IMR-90 (cell line): Measurements from ENCODE around the gene NDOR1. TPM values are rescaled to one million over a fixed set of nuclear protein-coding genes. Genes with fewer than 3 reads are reported as not detected.

Experiments
- ATAC-seq: fragments of 200-7000 bp; cut with Tn5 transposase; 2 replicates; pipeline ENCODE4 v1.9.1; 2020; ENCODE audit warnings: low read depth, mild to moderate bottlenecking, moderate library complexity
- BruUV-seq: library from RNA; stranded (reverse); fragments of 400-500 nt; replicated peaks from 2 replicates; lab custom pipeline; 2021; lab: Mats Ljungman, UMichigan
- CTCF ChIA-PET: fragments of 300-600 bp; formaldehyde crosslinking; extraction: SDS; loops from one replicate; lab custom pipeline; 2021; ENCODE audit warnings: antibody characterized with exemption; lab: Yijun Ruan, JAX
- POLR2A ChIA-PET: fragments of 300-600 bp; sonication (Branson Sonifier 250); formaldehyde crosslinking; loops from one replicate; lab custom pipeline; 2022; ENCODE audit warnings: antibody characterized with exemption; ENCODE audit not compliant: unreplicated experiment; lab: Charles Lee
- DNase-seq: peaks from one replicate; pipeline ENCODE4 v3.0.0; 2013
- H2AFZ ChIP-seq: replicated peaks from 2 replicates; pipeline ENCODE3; 2013; ENCODE audit warnings: low read length, mild to moderate bottlenecking; ENCODE audit not compliant: poor library complexity
- H2AK5ac ChIP-seq: 2 replicates; pipeline ENCODE4 v1.6.1; 2013; ENCODE audit warnings: low read depth, low read length, inconsistent platforms
- H2AK9ac ChIP-seq: replicated peaks from 2 replicates; pipeline ENCODE3; 2013; ENCODE audit warnings: mild to moderate bottlenecking, low read depth, low read length, moderate library complexity; ENCODE audit not compliant: poor library complexity
- H2BK120ac ChIP-seq: 2 replicates; pipeline ENCODE4 v1.6.1; 2013; ENCODE audit warnings: low read depth, low read length, inconsistent platforms
- H2BK15ac ChIP-seq: 3 replicates; pipeline ENCODE4 v1.6.1; 2013; ENCODE audit warnings: low read depth, low read length, inconsistent platforms
- H2BK20ac ChIP-seq: 2 replicates; pipeline ENCODE4 v1.6.1; 2013; ENCODE audit warnings: low read depth, mild to moderate bottlenecking, inconsistent platforms, low read length, moderate library complexity
- H2BK5ac ChIP-seq: 2 replicates; pipeline ENCODE4 v1.6.1; 2013; ENCODE audit warnings: mild to moderate bottlenecking, low read depth, low read length, inconsistent platforms; ENCODE audit not compliant: poor library complexity, severe bottlenecking
- H3K14ac ChIP-seq: replicated peaks from 2 replicates; pipeline ENCODE4 v1.6.1; 2013; ENCODE audit warnings: low read depth, low read length, inconsistent platforms
- H3K18ac ChIP-seq: 2 replicates; pipeline ENCODE4 v1.6.1; 2013; ENCODE audit warnings: low read depth, low read length, control low read depth
- H3K23ac ChIP-seq: 2 replicates; pipeline ENCODE4 v1.6.1; 2013; ENCODE audit warnings: low read depth, low read length, inconsistent platforms
- H3K27ac ChIP-seq: 2 replicates; pipeline ENCODE4 v1.5.1; 2013; ENCODE audit warnings: mild to moderate bottlenecking, control low read depth, low read length; ENCODE audit not compliant: insufficient read depth
- H3K27me3 ChIP-seq: 2 replicates; pipeline ENCODE4 v1.6.1; 2013; ENCODE audit warnings: low read length; ENCODE audit not compliant: control insufficient read depth, insufficient read depth
- H3K36me3 ChIP-seq: 2 replicates; pipeline ENCODE4 v1.6.1; 2013; ENCODE audit warnings: low read length, mixed read lengths; ENCODE audit not compliant: control insufficient read depth, insufficient read depth
- H3K4ac ChIP-seq: 2 replicates; pipeline ENCODE4 v1.6.1; 2013; ENCODE audit warnings: low read depth, low read length, inconsistent platforms
- H3K4me1 ChIP-seq: 2 replicates; pipeline ENCODE4 v1.6.1; 2013; ENCODE audit warnings: low read length, mixed read lengths; ENCODE audit not compliant: control insufficient read depth, insufficient read depth
- H3K4me2 ChIP-seq: 2 replicates; pipeline ENCODE4 v1.6.1; 2013; ENCODE audit warnings: low read depth, mild to moderate bottlenecking, control low read depth, low read length, moderate library complexity
- H3K4me3 ChIP-seq: 2 replicates; pipeline ENCODE4 v1.5.1; 2013; ENCODE audit warnings: low read depth, mild to moderate bottlenecking, control low read depth, low read length, moderate library complexity; ENCODE audit not compliant: insufficient read depth
- H3K56ac ChIP-seq: 2 replicates; pipeline ENCODE4 v1.6.1; 2013; ENCODE audit warnings: low read length, inconsistent platforms; ENCODE audit not compliant: insufficient read depth; ENCODE audit errors: extremely low read depth
- H3K79me1 ChIP-seq, 2 experiments: 2 replicates each; pipeline ENCODE4 v1.6.1; 2013; ENCODE audit warnings: low read length in 2 of 2, inconsistent platforms in 1 of 2, low read depth in 1 of 2
- H3K9ac ChIP-seq: 2 replicates; pipeline ENCODE4 v1.6.1; 2013; ENCODE audit warnings: low read depth, low read length, control low read depth
- H3K9me1 ChIP-seq: 2 replicates; pipeline ENCODE4 v1.6.1; 2013; ENCODE audit warnings: low read length, inconsistent platforms; ENCODE audit not compliant: insufficient read depth
- H3K9me3 ChIP-seq: 2 replicates; pipeline ENCODE4 v1.6.1; 2013; ENCODE audit warnings: low read length; ENCODE audit not compliant: control insufficient read depth, insufficient read depth
- H4K20me1 ChIP-seq: 2 replicates; pipeline ENCODE4 v1.6.1; 2013; ENCODE audit warnings: low read length, inconsistent platforms; ENCODE audit not compliant: insufficient read depth
- H4K5ac ChIP-seq: 2 replicates; pipeline ENCODE4 v1.6.1; 2013; ENCODE audit warnings: mild to moderate bottlenecking, low read depth, low read length, control low read depth
- H4K8ac ChIP-seq, 2 experiments: 2 replicates each; pipeline ENCODE4 v1.6.1; 2013; ENCODE audit warnings: low read depth in 2 of 2, low read length in 2 of 2, control low read depth in 1 of 2, inconsistent platforms in 1 of 2
- H4K91ac ChIP-seq: 2 replicates; pipeline ENCODE4 v1.6.1; 2013; ENCODE audit warnings: low read depth, low read length, inconsistent platforms; ENCODE audit not compliant: insufficient read depth
- CEBPB ChIP-seq: IDR thresholded peaks from 2 replicates; pipeline ENCODE4 v1.6.1; 2012; ENCODE audit warnings: low read depth, low read length, improper control_type of control experiment
- CHD1 ChIP-seq: IDR thresholded peaks from 2 replicates; pipeline ENCODE4 v1.6.1; 2012; ENCODE audit warnings: low read depth, low read length, improper control_type of control experiment
- CTCF ChIP-seq: conservative IDR thresholded peaks from 2 replicates; pipeline ENCODE4 v1.5.1; 2012; ENCODE audit warnings: mild to moderate bottlenecking, low read depth, low read length, improper control_type of control experiment
- FOS ChIP-seq: fragments of 150-350 bp; IDR thresholded peaks from 2 replicates; pipeline ENCODE4 v1.6.1; 2016; ENCODE audit warnings: low read depth, low read length
- MAFK ChIP-seq: IDR thresholded peaks from 2 replicates; pipeline ENCODE4 v1.6.1; 2012; ENCODE audit warnings: low read depth, low read length, improper control_type of control experiment
- MXI1 ChIP-seq: IDR thresholded peaks from 2 replicates; pipeline ENCODE4 v1.6.1; 2012; ENCODE audit warnings: low read depth, mild to moderate bottlenecking, low read length, moderate library complexity, borderline replicate concordance
- NFE2L2 ChIP-seq: fragments of 150-350 bp; IDR thresholded peaks from 2 replicates; pipeline ENCODE4 v1.6.1; 2016; ENCODE audit warnings: low read depth, mild to moderate bottlenecking, low read length
- POLR2A ChIP-seq: IDR thresholded peaks from 2 replicates; pipeline ENCODE4 v1.6.1; 2012; ENCODE audit warnings: mild to moderate bottlenecking, low read depth, low read length
- RAD21 ChIP-seq: IDR thresholded peaks from 2 replicates; pipeline ENCODE4 v1.6.1; 2012; ENCODE audit warnings: low read length, improper control_type of control experiment
- RCOR1 ChIP-seq: IDR thresholded peaks from 2 replicates; pipeline ENCODE4 v1.6.1; 2012; ENCODE audit warnings: mild to moderate bottlenecking, low read length, improper control_type of control experiment; ENCODE audit not compliant: insufficient replicate concordance
- RFX5 ChIP-seq: IDR thresholded peaks from 2 replicates; pipeline ENCODE4 v1.8.0; 2012; ENCODE audit warnings: low read depth, mild to moderate bottlenecking, low read length, moderate library complexity
- SMC3 ChIP-seq: fragments of 150-350 bp; IDR thresholded peaks from 2 replicates; pipeline ENCODE4 v1.6.1; 2016; ENCODE audit warnings: low read depth, mild to moderate bottlenecking, antibody characterized with exemption, low read length, moderate library complexity
- USF2 ChIP-seq: fragments of 150-350 bp; IDR thresholded peaks from 2 replicates; pipeline ENCODE4 v1.6.1; 2017; ENCODE audit warnings: mild to moderate bottlenecking, antibody characterized with exemption, low read length, low read depth
- WGBS, 2 experiments: methylation state at CpG; one replicate each; pipeline versions ENCODE4 v1.1.5 to v1.1.7; 2013; ENCODE audit warnings: missing lambda C conversion rate in 2 of 2; ENCODE audit not compliant: insufficient read length in 1 of 2; ENCODE audit errors: extremely low coverage in 2 of 2; 5-methylcytosine and 5-hydroxymethylcytosine counted together
- dilution Hi-C: fragments of 300-500 bp; cut with HindIII; formaldehyde crosslinking; loops from one replicate; pipeline ENCODE4 v1.14.3; 2018; ENCODE audit warnings: low sequenced_read_pairs; ENCODE audit not compliant: unreplicated experiment
- in situ Hi-C: fragments of 300-500 bp; cut with MboI; formaldehyde crosslinking; loops from 3 replicates; pipeline ENCODE4 v1.14.3; 2019; ENCODE audit warnings: low sequenced_read_pairs, inconsistent platforms, mixed read lengths
- intact Hi-C: fragments of 100-400 bp; cut with micrococcal nuclease; formaldehyde crosslinking; loops from 2 replicates; pipeline ENCODE4 v1.10.0; 2022
- polyA plus RNA-seq, 3 experiments: library from polyadenylated mRNA; depleted of rRNA; stranded (reverse); fragments of >200 nt; gene quantifications; 2 replicates each; pipeline ENCODE4 v1.2.3, GENCODE V29; 2012; ENCODE audit warnings: low replicate concordance in 1 of 3
- total RNA-seq: library from RNA; depleted of rRNA; stranded (reverse); fragments of >200 nt; gene quantifications from 2 replicates; pipeline ENCODE4 v1.2.3, GENCODE V29; 2012

The NDOR1 gene
- total and polyA plus RNA-seq, 2 of the 4 experiments (the other 2 are of a cell fraction), result 0.90 to 10.6 TPM

- no peak for TF ChIP-seq CHD1
- no peak for TF ChIP-seq RFX5
- no peak for TF ChIP-seq RCOR1
- no peak for TF ChIP-seq RAD21
- no peak for TF ChIP-seq SMC3
- TF ChIP-seq MXI1, result no peak
- TF ChIP-seq POLR2A, result no peak
- no peak for TF ChIP-seq FOS
- TF ChIP-seq MAFK, result no peak
- TF ChIP-seq NFE2L2, result no peak
- no peak for TF ChIP-seq CTCF
- no peak for TF ChIP-seq CEBPB
- TF ChIP-seq USF2, result no peak
- H3K27me3 ChIP-seq, result peaks cover 82% of the 10 kb centered on the region
- H2AFZ ChIP-seq, result peak overlapping the region; percentile 51
- no peak overlapping the region for H3K56ac ChIP-seq
- no peak overlapping the region for H3K9ac ChIP-seq
- ATAC-seq, result peak; percentile 18
- no peak overlapping the region for H3K27ac ChIP-seq
- no peak overlapping the region for H2BK120ac ChIP-seq
- no peak overlapping the region for H2BK15ac ChIP-seq
- ChIA-PET CTCF (no interaction called here), POLR2A (no interaction called here)
- H2BK20ac ChIP-seq, result no peak overlapping the region
- no peaks in the 10 kb centered on the region for H3K9me1 ChIP-seq
- H4K20me1 ChIP-seq, result no peaks in the 10 kb centered on the region
- H3K4me1 ChIP-seq, result peaks cover 4% of the 10 kb centered on the region; the same call in 1 of the 2 replicates
- H3K4me3 ChIP-seq, result 0 out of 2 replicates have a peak overlapping the region, but pooled peaks have one; percentile 7
- H3K18ac ChIP-seq, result no peak overlapping the region
- BruUV-seq, result no TSS peak
- no peak overlapping the region for H2AK9ac ChIP-seq
- no peak overlapping the region for H4K5ac ChIP-seq
- H2BK5ac ChIP-seq, result no peak overlapping the region
- 0% methylated on average over 9 of the region's 36 CpGs; no CpG with 5 or more reads in 1 of the 2 experiments for WGBS, 2 experiments
- no peak overlapping the region for H3K23ac ChIP-seq
- H3K4ac ChIP-seq, result no peak overlapping the region
- H3K9me3 ChIP-seq, result no peaks in the 10 kb centered on the region
- H3K79me1 ChIP-seq, result no peaks in the 10 kb centered on the region
- no peak for DNase-seq
- dilution Hi-C loops, result no loop called here
- H4K8ac ChIP-seq, result no peak overlapping the region
- H3K36me3 ChIP-seq, result no peaks in the 10 kb centered on the region
- intact Hi-C loops, result no loop called here
- no peak overlapping the region; the same call in 1 of the 2 replicates for H3K4me2 ChIP-seq
- no peak overlapping the region for H3K14ac ChIP-seq
- no peak overlapping the region for H4K91ac ChIP-seq
- H2AK5ac ChIP-seq, result no peak overlapping the region
- in situ Hi-C loops, result no loop called here
Observed at GRCh38 chr9:137168573-137168903, 37.0 kb upstream of the NDOR1 start.
